Karpas-422 (cell line): ENCODE measurements around the gene YPEL3. TPM values are rescaled to one million over a fixed set of nuclear protein-coding genes. Genes with fewer than 3 reads are reported as not detected.

Source experiments
- DNase-seq: peaks from one replicate; pipeline ENCODE4 v3.0.0-alpha.2; 2015
- H2AFZ ChIP-seq: fragments of 200-600 bp; sonication (generic); 2 replicates; pipeline ENCODE4 v1.6.1; 2014; ENCODE audit warnings: antibody characterized with exemption, low read length, mixed read lengths
- H3K27ac ChIP-seq: fragments of 200-600 bp; sonication (generic); 2 replicates; pipeline ENCODE4 v1.5.1; 2014; ENCODE audit warnings: mild to moderate bottlenecking, low read length, moderate library complexity
- H3K27me3 ChIP-seq: fragments of 200-600 bp; sonication (generic); 2 replicates; pipeline ENCODE4 v1.6.1; 2014; ENCODE audit warnings: low read length, mixed read lengths
- H3K36me3 ChIP-seq: fragments of 200-600 bp; sonication (generic); 2 replicates; pipeline ENCODE4 v1.6.1; 2014; ENCODE audit warnings: low read length, mixed read lengths; ENCODE audit not compliant: insufficient read depth
- H3K4me1 ChIP-seq: fragments of 200-600 bp; sonication (generic); 2 replicates; pipeline ENCODE4 v1.6.1; 2014; ENCODE audit warnings: mild to moderate bottlenecking, low read length, mixed read lengths
- H3K4me2 ChIP-seq: fragments of 200-600 bp; sonication (generic); 2 replicates; pipeline ENCODE4 v1.6.1; 2014; ENCODE audit warnings: low read length, low read depth, mild to moderate bottlenecking; ENCODE audit not compliant: poor library complexity, severe bottlenecking
- H3K4me3 ChIP-seq: fragments of 200-600 bp; sonication (generic); 2 replicates; pipeline ENCODE4 v1.5.1; 2014; ENCODE audit warnings: mild to moderate bottlenecking, antibody characterized with exemption, low read length, mixed read lengths
- H3K79me2 ChIP-seq: fragments of 200-600 bp; sonication (generic); 2 replicates; pipeline ENCODE4 v1.6.1; 2014; ENCODE audit warnings: mild to moderate bottlenecking, low read length, mixed read lengths
- H3K9ac ChIP-seq: fragments of 200-600 bp; sonication (generic); 2 replicates; pipeline ENCODE4 v1.6.0; 2014; ENCODE audit warnings: low read length
- H3K9me2 ChIP-seq: fragments of 200-600 bp; sonication (generic), shearing (Covaris generic); replicated peaks from 2 replicates; pipeline ENCODE4 v1.6.0; 2014; ENCODE audit warnings: mild to moderate bottlenecking, low read length, moderate library complexity; ENCODE audit not compliant: insufficient read depth
- H3K9me3 ChIP-seq: fragments of 300-700, 200-600 bp; sonication (generic); 2 replicates; pipeline ENCODE4 v1.6.1; 2014; ENCODE audit warnings: low read length, mixed read lengths
- H4K20me1 ChIP-seq: fragments of 200-600 bp; sonication (generic); 2 replicates; pipeline ENCODE4 v1.6.1; 2014; ENCODE audit warnings: mild to moderate bottlenecking, antibody characterized with exemption, low read length, low read depth; ENCODE audit not compliant: insufficient read depth
- total RNA-seq: library from RNA; depleted of rRNA; stranded (reverse); fragments of >200 nt; shearing (Covaris generic); gene quantifications from 2 replicates; pipeline ENCODE4 v1.2.3, GENCODE V29; 2014; ENCODE audit warnings: low replicate concordance

YPEL3 gene
- total RNA-seq, 1 experiment from 2014 or later: 62.1 TPM

GRCh38 chr16:30084816-30085159 is 11.2 kb downstream of the YPEL3 start:
- Histone ChIP-seq H3K9me2 (no peaks in the 10 kb centered on the region), H3K27me3 (no peaks in the 10 kb centered on the region), H3K4me1 (no peaks in the 10 kb centered on the region), H3K36me3 (peaks cover 16% of the 10 kb centered on the region; the same call in 1 of the 2 replicates), H3K27ac (no peak overlapping the region), H3K79me2 (peaks cover 5% of the 10 kb centered on the region), H3K4me3 (no peak overlapping the region), H3K4me2 (no peak overlapping the region), H4K20me1 (no peaks in the 10 kb centered on the region), H3K9me3 (no peaks in the 10 kb centered on the region), H2AFZ (no peak overlapping the region), H3K9ac (no peak overlapping the region)
- no peak for DNase-seq

GRCh38 chr16:30084096-30084815 is 11.8 kb downstream of the YPEL3 start:
- DNase-seq: no peak
- no peaks in the 10 kb centered on the region for H4K20me1 ChIP-seq
- no peak overlapping the region for H3K27ac ChIP-seq
- no peaks in the 10 kb centered on the region for H3K9me3 ChIP-seq
- no peaks in the 10 kb centered on the region for H3K4me1 ChIP-seq
- peaks cover 21% of the 10 kb centered on the region for H3K36me3 ChIP-seq
- no peak overlapping the region for H3K4me3 ChIP-seq
- no peak overlapping the region for H3K9ac ChIP-seq
- H3K27me3 ChIP-seq: no peaks in the 10 kb centered on the region
- H3K79me2 ChIP-seq: peaks cover 11% of the 10 kb centered on the region
- H3K4me2 ChIP-seq: no peak overlapping the region
- H3K9me2 ChIP-seq: no peaks in the 10 kb centered on the region
- no peak overlapping the region for H2AFZ ChIP-seq

GRCh38 chr16:30083216-30084055 is 12.6 kb downstream of the YPEL3 start:
- no peak overlapping the region for H3K9ac ChIP-seq
- no peak for DNase-seq
- H3K4me2 ChIP-seq: no peak overlapping the region
- no peak overlapping the region for H3K27ac ChIP-seq
- H3K4me1 ChIP-seq: no peaks in the 10 kb centered on the region
- H3K36me3 ChIP-seq: peaks cover 26% of the 10 kb centered on the region
- no peak overlapping the region for H3K4me3 ChIP-seq
- no peak overlapping the region for H2AFZ ChIP-seq
- no peaks in the 10 kb centered on the region for H3K9me2 ChIP-seq
- H3K27me3 ChIP-seq: no peaks in the 10 kb centered on the region
- 0 out of 2 replicates have a peak, but pooled peaks cover 4% of the 10 kb centered on the region for H4K20me1 ChIP-seq
- H3K79me2 ChIP-seq: peaks cover 18% of the 10 kb centered on the region
- H3K9me3 ChIP-seq: no peaks in the 10 kb centered on the region

GRCh38 chr16:30082545-30083090 is 13.4 kb downstream of the YPEL3 start:
- DNase-seq: no peak
- peaks cover 35% of the 10 kb centered on the region for H3K36me3 ChIP-seq
- H4K20me1 ChIP-seq: 0 out of 2 replicates have a peak, but pooled peaks cover 12% of the 10 kb centered on the region

GRCh38 chr16:30079480-30079879 is 16.5 kb downstream of the YPEL3 start:
- Histone ChIP-seq H3K9ac (no peak overlapping the region), H3K27ac (no peak overlapping the region), H3K4me1 (peaks cover 20% of the 10 kb centered on the region), H2AFZ (no peak overlapping the region), H3K79me2 (peaks cover 46% of the 10 kb centered on the region), H4K20me1 (peaks cover 27% of the 10 kb centered on the region), H3K36me3 (peaks cover 33% of the 10 kb centered on the region), H3K4me2 (no peak overlapping the region), H3K9me3 (no peaks in the 10 kb centered on the region), H3K9me2 (no peaks in the 10 kb centered on the region), H3K27me3 (no peaks in the 10 kb centered on the region), H3K4me3 (no peak overlapping the region)
- no peak for DNase-seq

More at GRCh38 chr16:30082545-30083090, 13.4 kb downstream of the YPEL3 start:
- Histone ChIP-seq H3K9ac (no peak overlapping the region), H2AFZ (no peak overlapping the region), H3K4me3 (no peak overlapping the region), H3K9me2 (no peaks in the 10 kb centered on the region), H3K79me2 (peaks cover 26% of the 10 kb centered on the region), H3K9me3 (no peaks in the 10 kb centered on the region), H3K27me3 (no peaks in the 10 kb centered on the region), H3K27ac (no peak overlapping the region), H3K4me2 (no peak overlapping the region), H3K4me1 (peaks cover 3% of the 10 kb centered on the region)

GRCh38 chr16:30078744-30079143 is 17.3 kb downstream of the YPEL3 start:
- peaks cover 27% of the 10 kb centered on the region for H4K20me1 ChIP-seq
- H3K9me2 ChIP-seq: no peaks in the 10 kb centered on the region
- DNase-seq: no peak
- H3K9me3 ChIP-seq: no peaks in the 10 kb centered on the region
- no peak overlapping the region for H2AFZ ChIP-seq
- no peak overlapping the region for H3K4me3 ChIP-seq
- H3K9ac ChIP-seq: no peak overlapping the region
- H3K27ac ChIP-seq: no peak overlapping the region
- peaks cover 33% of the 10 kb centered on the region for H3K36me3 ChIP-seq
- H3K79me2 ChIP-seq: peaks cover 46% of the 10 kb centered on the region
- H3K27me3 ChIP-seq: no peaks in the 10 kb centered on the region
- H3K4me2 ChIP-seq: no peak overlapping the region
- H3K4me1 ChIP-seq: peaks cover 20% of the 10 kb centered on the region

GRCh38 chr16:30077656-30078055 is 18.4 kb downstream of the YPEL3 start:
- DNase-seq: no peak
- H2AFZ ChIP-seq: no peak overlapping the region
- peaks cover 46% of the 10 kb centered on the region for H3K79me2 ChIP-seq
- peak overlapping the region; percentile 99; the same call in 1 of the 2 replicates for H3K9ac ChIP-seq
- H3K27ac ChIP-seq: no peak overlapping the region
- no peaks in the 10 kb centered on the region for H3K9me3 ChIP-seq
- H3K4me2 ChIP-seq: peak overlapping the region; percentile 83
- peaks cover 27% of the 10 kb centered on the region for H4K20me1 ChIP-seq
- peaks cover 20% of the 10 kb centered on the region for H3K4me1 ChIP-seq
- no peaks in the 10 kb centered on the region for H3K27me3 ChIP-seq
- no peaks in the 10 kb centered on the region for H3K9me2 ChIP-seq
- peaks cover 33% of the 10 kb centered on the region for H3K36me3 ChIP-seq
- H3K4me3 ChIP-seq: peak overlapping the region; percentile 97; the same call in 1 of the 2 replicates

- peaks cover 20% of the 10 kb centered on the region for H3K4me1 ChIP-seq
- no peaks in the 10 kb centered on the region for H3K9me3 ChIP-seq
- peaks cover 27% of the 10 kb centered on the region for H4K20me1 ChIP-seq
- peak overlapping the region; percentile 66 for H3K27ac ChIP-seq
- peak overlapping the region; percentile 99 for H3K9ac ChIP-seq
- peaks cover 43% of the 10 kb centered on the region for H3K36me3 ChIP-seq
- H3K4me2 ChIP-seq: peak overlapping the region; percentile 83
- DNase-seq: peak; percentile 57
- peak overlapping the region; percentile 97 for H3K4me3 ChIP-seq
- H2AFZ ChIP-seq: peak overlapping the region; percentile 58; the same call in 1 of the 2 replicates
- no peaks in the 10 kb centered on the region for H3K27me3 ChIP-seq
- no peaks in the 10 kb centered on the region for H3K9me2 ChIP-seq
- H3K79me2 ChIP-seq: peaks cover 46% of the 10 kb centered on the region
Measured at GRCh38 chr16:30076276-30076791, 19.7 kb downstream of the YPEL3 start.
